Mucosa of descending colon (tissue), 3 donors: ENCODE data around the gene COL11A2. TPM values are rescaled to one million over a fixed set of nuclear protein-coding genes. Genes with fewer than 3 reads are reported as not detected.
A peak's percentile ranks its signal among the peaks of the same experiment; 100 is the strongest.

Experiments used
- ATAC-seq: fragments of 200-7000 bp; cut with Tn5 transposase; one replicate; pipeline ENCODE4 v1.9.1; 2020; ENCODE audit warnings: mild to moderate bottlenecking, moderate library complexity
- DNase-seq, 3 donors: peaks; one replicate each; pipeline ENCODE4 v3.0.0-alpha.2; 2020
- H3K36me3 ChIP-seq: fragments of 200-600 bp; one replicate; pipeline ENCODE4 v1.8.0; 2021; ENCODE audit warnings: low read depth, mild to moderate bottlenecking
- H3K4me1 ChIP-seq: fragments of 200-600 bp; one replicate; pipeline ENCODE4 v1.8.0; 2021; ENCODE audit warnings: low read depth, mild to moderate bottlenecking
- H3K4me3 ChIP-seq: fragments of 200-600 bp; one replicate; pipeline ENCODE4 v1.8.0; 2021; ENCODE audit warnings: mild to moderate bottlenecking
- H3K9me3 ChIP-seq: fragments of 200-600 bp; one replicate; pipeline ENCODE4 v1.8.0; 2021; ENCODE audit warnings: mild to moderate bottlenecking
- intact Hi-C, 2 donors: fragments of 100-400 bp; cut with DNase I in 1 of 2; cut with micrococcal nuclease in 1 of 2; formaldehyde crosslinking; loops; one replicate each; pipeline versions ENCODE4 v1.11.0 to v1.11.1; 2022; cut with DNase I, micrococcal nuclease
- total RNA-seq, 3 donors: library from RNA; stranded (reverse); fragmentation: NEBNext Ultra II Directional in 2 of 3; extraction: Animal tissue kit (Norgen Biotek cat#: 25700) in 2 of 3; gene quantifications; one replicate each; pipeline versions ENCODE4 v1.2.1 to v1.2.4, GENCODE V29; 2021 to 2023
- TF ChIP-seq, protein P1 (sequence below): fragments of 200-600 bp; IDR thresholded peaks from one replicate; pipeline ENCODE4 v1.8.0; 2022; ENCODE audit warnings: antibody characterized with exemption, mild to moderate bottlenecking
- donor health status: DM: no; HTN: no; CAD: no; lungs with moderate emphysema.
- donor health status: DM: no; HTN: no; CAD: no.
- donor health status: DM: no; HTN: yes; CAD: no.

COL11A2 gene
- total RNA-seq, 3 donors from 2014 or later = 0.27 to 1.1 (median 0.52) TPM

DNA sequence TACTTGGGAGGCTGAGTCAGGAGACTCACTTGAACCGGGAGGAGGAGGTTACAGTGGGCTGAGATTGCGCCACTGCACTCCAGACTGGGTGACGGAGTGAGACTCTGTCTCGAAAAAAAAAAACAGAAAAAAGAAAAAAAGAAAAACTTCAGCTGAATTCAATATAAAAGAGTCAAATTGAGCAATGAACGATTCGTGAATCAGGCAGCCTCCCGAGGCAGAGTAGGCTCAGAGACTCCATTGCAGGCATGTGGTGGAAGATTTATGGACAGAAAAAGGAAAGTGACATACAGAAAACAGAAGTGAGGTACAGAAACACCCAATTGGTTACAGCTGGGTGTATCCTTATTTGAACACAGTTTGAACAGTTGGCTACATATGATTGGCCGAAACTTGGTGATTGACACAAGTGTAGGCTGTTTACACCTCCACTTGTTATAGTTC is 60.2 kb downstream of the COL11A2 start:
- intact Hi-C loops = no loop called here
- no peak for ATAC-seq

DNA sequence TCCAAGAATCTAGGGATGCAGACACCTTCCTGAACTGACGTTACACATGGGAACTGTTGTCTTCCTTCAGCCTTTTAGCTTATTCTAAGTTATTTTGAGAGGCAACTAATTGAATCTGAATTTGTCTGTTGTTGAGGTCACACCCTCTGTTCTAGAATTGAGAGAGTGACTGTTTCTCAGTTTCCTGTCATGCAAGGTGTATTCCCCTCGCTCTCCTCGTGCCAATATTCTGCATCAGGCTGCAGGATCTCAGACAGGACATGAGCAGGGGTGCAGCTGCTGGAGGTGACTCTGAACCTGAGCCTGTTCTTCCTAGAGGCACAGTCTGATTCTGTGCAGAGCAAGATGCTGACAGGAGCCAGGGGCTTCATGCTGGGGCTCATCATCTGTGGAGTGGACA is 63.9 kb downstream of the COL11A2 start:
- ATAC-seq (no peak), DNase-seq (no peak)
- intact Hi-C loops = no loop called here
- no peaks in the 10 kb centered on the region for H3K36me3 ChIP-seq
- TF ChIP-seq, protein P1, sequence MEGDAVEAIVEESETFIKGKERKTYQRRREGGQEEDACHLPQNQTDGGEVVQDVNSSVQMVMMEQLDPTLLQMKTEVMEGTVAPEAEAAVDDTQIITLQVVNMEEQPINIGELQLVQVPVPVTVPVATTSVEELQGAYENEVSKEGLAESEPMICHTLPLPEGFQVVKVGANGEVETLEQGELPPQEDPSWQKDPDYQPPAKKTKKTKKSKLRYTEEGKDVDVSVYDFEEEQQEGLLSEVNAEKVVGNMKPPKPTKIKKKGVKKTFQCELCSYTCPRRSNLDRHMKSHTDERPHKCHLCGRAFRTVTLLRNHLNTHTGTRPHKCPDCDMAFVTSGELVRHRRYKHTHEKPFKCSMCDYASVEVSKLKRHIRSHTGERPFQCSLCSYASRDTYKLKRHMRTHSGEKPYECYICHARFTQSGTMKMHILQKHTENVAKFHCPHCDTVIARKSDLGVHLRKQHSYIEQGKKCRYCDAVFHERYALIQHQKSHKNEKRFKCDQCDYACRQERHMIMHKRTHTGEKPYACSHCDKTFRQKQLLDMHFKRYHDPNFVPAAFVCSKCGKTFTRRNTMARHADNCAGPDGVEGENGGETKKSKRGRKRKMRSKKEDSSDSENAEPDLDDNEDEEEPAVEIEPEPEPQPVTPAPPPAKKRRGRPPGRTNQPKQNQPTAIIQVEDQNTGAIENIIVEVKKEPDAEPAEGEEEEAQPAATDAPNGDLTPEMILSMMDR = no peak
- no peak overlapping the region for H3K4me3 ChIP-seq
- peaks cover 14% of the 10 kb centered on the region for H3K9me3 ChIP-seq
- no peaks in the 10 kb centered on the region for H3K4me1 ChIP-seq

More for the DNA sequence above, 60.2 kb downstream of the COL11A2 start:
- Histone ChIP-seq H3K36me3 (no peaks in the 10 kb centered on the region), H3K4me3 (no peak overlapping the region), H3K4me1 (no peaks in the 10 kb centered on the region), H3K9me3 (no peaks in the 10 kb centered on the region)
- TF ChIP-seq, protein P1 = no peak
- no peak for DNase-seq

DNA sequence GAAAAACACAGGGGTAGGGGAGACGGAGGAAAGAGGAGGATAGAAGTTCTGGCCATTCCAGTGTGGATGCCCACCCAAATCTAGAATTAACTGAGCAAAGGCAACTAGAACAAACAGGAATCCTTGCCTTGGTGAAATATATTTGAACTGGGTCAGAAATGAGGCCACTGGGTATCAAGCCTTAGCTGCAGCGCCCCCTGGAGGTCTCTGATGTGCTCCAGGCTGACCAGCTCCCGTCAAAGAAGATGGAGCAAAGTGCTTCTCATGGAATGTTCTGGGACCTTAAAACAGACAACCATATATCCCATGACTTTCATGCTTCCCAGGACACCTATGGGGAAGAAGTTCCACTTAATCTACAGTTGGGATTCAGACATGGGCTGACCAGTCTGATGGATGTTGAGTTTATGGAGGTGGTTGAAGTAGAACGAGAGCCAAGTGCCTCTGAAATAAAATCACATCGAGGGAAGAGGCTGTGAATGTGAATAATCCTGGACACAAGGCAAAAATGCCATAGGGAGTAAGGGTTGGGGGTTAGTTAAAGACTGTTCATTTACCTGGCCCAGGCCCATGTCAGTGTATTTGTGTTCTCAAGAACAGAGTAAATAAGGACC is 66.1 kb downstream of the COL11A2 start:
- ATAC-seq = peak; percentile 70
- intact Hi-C loops = no loop called here
- Histone ChIP-seq H3K36me3 (no peaks in the 10 kb centered on the region), H3K9me3 (peaks cover 14% of the 10 kb centered on the region), H3K4me1 (no peaks in the 10 kb centered on the region), H3K4me3 (no peak overlapping the region)
- DNase-seq = peak in 2 of 3 donors; percentile 73 to 92
- TF ChIP-seq, protein P1 = peak; percentile 42

DNA sequence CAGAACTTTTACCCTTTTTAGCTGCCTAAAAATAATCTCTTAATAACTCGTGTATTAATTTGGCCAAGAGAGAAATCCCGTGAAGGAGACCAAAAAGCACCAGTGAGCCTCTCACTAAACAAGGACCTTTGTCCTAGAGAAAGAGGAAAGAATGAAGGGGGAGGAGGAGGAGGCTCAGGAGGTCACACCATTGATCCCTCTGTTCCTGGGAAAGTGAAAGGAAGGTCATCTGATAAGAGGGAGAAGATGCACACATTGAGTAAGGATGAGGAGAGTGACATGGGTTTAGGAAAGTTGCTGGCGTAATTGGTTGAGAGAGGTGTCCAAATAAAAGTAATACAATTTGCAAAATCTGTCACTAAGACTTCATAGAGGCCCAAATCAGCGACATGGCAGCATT is 67.3 kb downstream of the COL11A2 start:
- Histone ChIP-seq H3K4me3 (no peak overlapping the region), H3K4me1 (no peaks in the 10 kb centered on the region), H3K36me3 (no peaks in the 10 kb centered on the region), H3K9me3 (peaks cover 14% of the 10 kb centered on the region)
- TF ChIP-seq, protein P1 = no peak
- DNase-seq = no peak
- ATAC-seq = no peak
- intact Hi-C loops = no loop called here

DNA sequence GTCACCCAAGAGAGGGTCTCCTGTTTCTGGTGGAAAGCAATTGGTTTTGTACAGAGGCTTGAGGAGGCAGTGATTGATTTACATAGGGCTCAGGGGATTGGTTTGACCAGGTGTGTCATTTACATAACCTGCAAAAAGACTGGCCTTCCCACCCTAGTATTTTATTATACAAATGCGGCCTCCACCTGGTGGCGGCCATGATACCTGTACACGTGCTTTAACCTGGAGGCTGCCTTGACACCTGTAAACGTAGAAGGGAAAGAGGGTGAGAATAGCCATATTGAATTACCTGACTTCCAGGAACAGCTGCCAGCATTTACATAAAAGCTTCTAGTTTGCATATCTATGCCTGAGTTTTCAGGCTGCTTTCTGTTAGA is 67.8 kb downstream of the COL11A2 start:
- DNase-seq (no peak), ATAC-seq (no peak)
- H3K4me1 ChIP-seq = no peaks in the 10 kb centered on the region
- TF ChIP-seq, protein P1 = no peak
- intact Hi-C loops = no loop called here
- no peak overlapping the region for H3K4me3 ChIP-seq
- peaks cover 14% of the 10 kb centered on the region for H3K9me3 ChIP-seq
- no peaks in the 10 kb centered on the region for H3K36me3 ChIP-seq
